ENCODE measurements around the gene NMT2.

GRCh38 chr10:15176269-15176668 is 7.8 kb upstream of the NMT2 start:
- TF ChIP-seq CTCF (IDR thresholded peaks at IDR 0.05; ENCODE audit: low read depth, low read length): no peak
- no peak for TF ChIP-seq EZH2phosphoT487 (IDR thresholded peaks at IDR 0.05; ENCODE audit: low read depth)
